ENCODE measurements around the gene TOE1. TPM values are rescaled to one million over a fixed set of nuclear protein-coding genes. Genes with fewer than 3 reads are reported as not detected.

Gene TOE1
- total RNA-seq, 1 experiment from 2014 or later, result 11.5 TPM

DNA sequence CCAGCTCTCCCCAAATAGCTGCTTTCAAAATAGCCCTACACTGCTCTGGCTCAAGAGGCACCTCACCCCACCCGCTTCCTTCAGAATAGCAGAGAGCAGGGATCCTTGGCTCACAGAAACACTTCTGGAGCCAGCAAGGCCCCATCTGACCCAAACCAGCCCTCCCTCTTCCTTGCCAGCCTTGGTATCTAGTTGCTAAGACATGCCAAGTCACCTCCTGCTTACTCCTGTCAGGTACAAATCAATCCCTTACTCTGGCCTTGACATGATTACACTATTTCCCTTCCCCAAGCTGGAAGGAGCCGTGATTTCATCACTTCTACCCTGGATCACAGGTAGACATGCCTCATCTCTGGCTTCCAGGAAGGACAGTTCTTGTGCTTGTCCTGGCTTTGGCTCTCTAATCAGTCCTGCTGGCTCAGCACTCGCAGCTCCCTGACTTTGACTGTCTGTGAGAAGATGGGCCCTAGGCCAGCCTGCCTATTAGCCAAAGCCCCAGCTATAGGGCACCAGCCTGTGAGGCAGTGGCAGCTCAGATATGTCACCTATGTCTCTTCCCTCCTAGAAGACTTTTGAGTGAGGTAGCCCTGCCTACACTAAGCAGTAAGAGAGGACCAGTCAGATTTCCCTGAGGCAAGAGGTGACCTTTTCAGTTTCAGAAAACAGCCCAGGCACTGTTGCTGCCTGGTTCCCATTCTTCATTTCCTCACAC is 9.2 kb downstream of the TOE1 start:
- ATAC-seq, result 0 out of 2 replicates have a peak, but pooled peaks have one; percentile 5
- Histone ChIP-seq H3K27me3 (ENCODE audit: insufficient read depth, low read length) (no peaks in the 10 kb centered on the region), H3K9ac (ENCODE audit: low read length) (peak overlapping the region; percentile 15; the same call in 1 of the 2 replicates), H3K79me2 (ENCODE audit: insufficient read depth, low read length) (no peaks in the 10 kb centered on the region; the same call in 1 of the 2 replicates), H3K4me3 (replicated peaks in 1 of 2; ENCODE audit: low read depth in 1 of 2, low read length in 2 of 2) (no peak overlapping the region), H3K9me2 (ENCODE audit: insufficient read depth) (no peaks in the 10 kb centered on the region), H3K27ac (ENCODE audit: low read depth, low read length) (no peak overlapping the region), H3K36me3 (ENCODE audit: control insufficient read depth in 1 of 2, insufficient read depth in 2 of 2, low read length in 2 of 2) (peaks cover 0 to 10% of the 10 kb centered on the region in 2 experiments; a peak in 1 of 4 replicates), H4K20me1 (ENCODE audit: insufficient read depth) (no peaks in the 10 kb centered on the region), H2AFZ (ENCODE audit: low read depth, low read length, poor library complexity, severe bottlenecking) (no peak overlapping the region), H3K4me1 (ENCODE audit: control insufficient read depth in 1 of 2, insufficient read depth in 2 of 2, low read length in 2 of 2) (peaks cover 16 to 34% of the 10 kb centered on the region in 2 experiments), H3K4me2 (ENCODE audit: low read length) (peak overlapping the region; percentile 25), H3K9me3 (ENCODE audit: control insufficient read depth in 1 of 2, insufficient read depth in 1 of 2, low read depth in 1 of 2, low read length in 2 of 2) (no peaks in the 10 kb centered on the region)
- ChIA-PET POLR2A (interaction anchor here (1.0 to 2.1 kb wide), 4 partner anchors 8 to 530 kb away, joined by 4 to 12 read pairs (median 8); partner anchors contain the start of genes MUTYH and TOE1), CTCF (interaction anchor here (2.3 kb wide), 1 partner anchor 144 kb away, joined by 6 read pairs; no protein-coding TSS in a partner anchor), RAD21 (ENCODE audit: low non-redundant PET in 1 of 2, low total read pairs in 2 of 2, uncharacterized antibody in 2 of 2, unreplicated experiment in 2 of 2) (no interaction called here)
- intact Hi-C loops (cut with micrococcal nuclease), result no loop called here
- TF ChIP-seq, protein P1, sequence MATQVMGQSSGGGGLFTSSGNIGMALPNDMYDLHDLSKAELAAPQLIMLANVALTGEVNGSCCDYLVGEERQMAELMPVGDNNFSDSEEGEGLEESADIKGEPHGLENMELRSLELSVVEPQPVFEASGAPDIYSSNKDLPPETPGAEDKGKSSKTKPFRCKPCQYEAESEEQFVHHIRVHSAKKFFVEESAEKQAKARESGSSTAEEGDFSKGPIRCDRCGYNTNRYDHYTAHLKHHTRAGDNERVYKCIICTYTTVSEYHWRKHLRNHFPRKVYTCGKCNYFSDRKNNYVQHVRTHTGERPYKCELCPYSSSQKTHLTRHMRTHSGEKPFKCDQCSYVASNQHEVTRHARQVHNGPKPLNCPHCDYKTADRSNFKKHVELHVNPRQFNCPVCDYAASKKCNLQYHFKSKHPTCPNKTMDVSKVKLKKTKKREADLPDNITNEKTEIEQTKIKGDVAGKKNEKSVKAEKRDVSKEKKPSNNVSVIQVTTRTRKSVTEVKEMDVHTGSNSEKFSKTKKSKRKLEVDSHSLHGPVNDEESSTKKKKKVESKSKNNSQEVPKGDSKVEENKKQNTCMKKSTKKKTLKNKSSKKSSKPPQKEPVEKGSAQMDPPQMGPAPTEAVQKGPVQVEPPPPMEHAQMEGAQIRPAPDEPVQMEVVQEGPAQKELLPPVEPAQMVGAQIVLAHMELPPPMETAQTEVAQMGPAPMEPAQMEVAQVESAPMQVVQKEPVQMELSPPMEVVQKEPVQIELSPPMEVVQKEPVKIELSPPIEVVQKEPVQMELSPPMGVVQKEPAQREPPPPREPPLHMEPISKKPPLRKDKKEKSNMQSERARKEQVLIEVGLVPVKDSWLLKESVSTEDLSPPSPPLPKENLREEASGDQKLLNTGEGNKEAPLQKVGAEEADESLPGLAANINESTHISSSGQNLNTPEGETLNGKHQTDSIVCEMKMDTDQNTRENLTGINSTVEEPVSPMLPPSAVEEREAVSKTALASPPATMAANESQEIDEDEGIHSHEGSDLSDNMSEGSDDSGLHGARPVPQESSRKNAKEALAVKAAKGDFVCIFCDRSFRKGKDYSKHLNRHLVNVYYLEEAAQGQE (IDR thresholded peaks at IDR 0.05; ENCODE audit: low read depth), result no peak
- TF ChIP-seq POLR2A (IDR thresholded peaks at IDR 0.05; ENCODE audit: borderline replicate concordance, extremely low read depth, insufficient read depth, insufficient read length) (no peak), ZFX (IDR thresholded peaks at IDR 0.05) (no peak), EZH2phosphoT487 (IDR thresholded peaks at IDR 0.05; ENCODE audit: borderline replicate concordance) (no peak), TCF7L2 (IDR thresholded peaks at IDR 0.05; ENCODE audit: borderline replicate concordance, extremely low read depth, insufficient read depth, insufficient read length) (no peak), EGR1 (IDR thresholded peaks at IDR 0.05; ENCODE audit: low read depth) (no peak), FOSL1 (IDR thresholded peaks at IDR 0.05; ENCODE audit: low read depth) (no peak), SP1 (IDR thresholded peaks at IDR 0.05; ENCODE audit: low read depth) (no peak), SRF (IDR thresholded peaks at IDR 0.05; ENCODE audit: low read depth) (no peak), JUND (IDR thresholded peaks at IDR 0.05) (no peak), RAD21 (IDR thresholded peaks at IDR 0.05; ENCODE audit: low read depth) (no peak), SIN3A (IDR thresholded peaks at IDR 0.05; ENCODE audit: low read depth) (no peak)
- TF ChIP-seq, protein P2, sequence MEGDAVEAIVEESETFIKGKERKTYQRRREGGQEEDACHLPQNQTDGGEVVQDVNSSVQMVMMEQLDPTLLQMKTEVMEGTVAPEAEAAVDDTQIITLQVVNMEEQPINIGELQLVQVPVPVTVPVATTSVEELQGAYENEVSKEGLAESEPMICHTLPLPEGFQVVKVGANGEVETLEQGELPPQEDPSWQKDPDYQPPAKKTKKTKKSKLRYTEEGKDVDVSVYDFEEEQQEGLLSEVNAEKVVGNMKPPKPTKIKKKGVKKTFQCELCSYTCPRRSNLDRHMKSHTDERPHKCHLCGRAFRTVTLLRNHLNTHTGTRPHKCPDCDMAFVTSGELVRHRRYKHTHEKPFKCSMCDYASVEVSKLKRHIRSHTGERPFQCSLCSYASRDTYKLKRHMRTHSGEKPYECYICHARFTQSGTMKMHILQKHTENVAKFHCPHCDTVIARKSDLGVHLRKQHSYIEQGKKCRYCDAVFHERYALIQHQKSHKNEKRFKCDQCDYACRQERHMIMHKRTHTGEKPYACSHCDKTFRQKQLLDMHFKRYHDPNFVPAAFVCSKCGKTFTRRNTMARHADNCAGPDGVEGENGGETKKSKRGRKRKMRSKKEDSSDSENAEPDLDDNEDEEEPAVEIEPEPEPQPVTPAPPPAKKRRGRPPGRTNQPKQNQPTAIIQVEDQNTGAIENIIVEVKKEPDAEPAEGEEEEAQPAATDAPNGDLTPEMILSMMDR (IDR thresholded peaks at IDR 0.05 in 2 of 3, conservative IDR thresholded peaks at IDR 0.05 in 1 of 3; ENCODE audit: borderline replicate concordance in 1 of 3, insufficient read depth in 1 of 3, low read depth in 2 of 3, low read length in 2 of 3), result no peak
- TF ChIP-seq, protein P3, sequence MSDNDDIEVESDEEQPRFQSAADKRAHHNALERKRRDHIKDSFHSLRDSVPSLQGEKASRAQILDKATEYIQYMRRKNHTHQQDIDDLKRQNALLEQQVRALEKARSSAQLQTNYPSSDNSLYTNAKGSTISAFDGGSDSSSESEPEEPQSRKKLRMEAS (IDR thresholded peaks at IDR 0.05), result no peak
- TF ChIP-seq, protein P4, sequence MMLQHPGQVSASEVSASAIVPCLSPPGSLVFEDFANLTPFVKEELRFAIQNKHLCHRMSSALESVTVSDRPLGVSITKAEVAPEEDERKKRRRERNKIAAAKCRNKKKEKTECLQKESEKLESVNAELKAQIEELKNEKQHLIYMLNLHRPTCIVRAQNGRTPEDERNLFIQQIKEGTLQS (IDR thresholded peaks at IDR 0.05), result no peak
- BruUV-seq (replicated peaks), result no TSS peak
- DNase-seq (ENCODE audit: low read depth, low spot score), result no peak

All from HCT116 (cell line).